Left lung (tissue), 10 donors: Measurements from ENCODE around the gene MYADM. TPM values are rescaled to one million over a fixed set of nuclear protein-coding genes. Genes with fewer than 3 reads are reported as not detected.
A peak's percentile ranks its signal among the peaks of the same experiment; 100 is the strongest.

Experiments
- ATAC-seq: fragments of 200-7000 bp; cut with Tn5 transposase; one replicate; pipeline ENCODE4 v1.9.1; 2020; ENCODE audit warnings: moderate library complexity
- DNase-seq, 4 donors: peaks; one replicate each; pipeline ENCODE4 v3.0.0-alpha.2; 2013 to 2020
- H3K27ac ChIP-seq, 2 donors: fragments of 200-600 bp; sonication (generic) in 1 of 2; one replicate each; pipeline versions ENCODE4 v1.5.0 to v1.8.0; 2020 to 2021
- H3K27me3 ChIP-seq, 2 donors: fragments of 200-600 bp; sonication (generic) in 1 of 2; one replicate each; pipeline versions ENCODE4 v1.5.0 to v1.8.0; 2020 to 2021
- H3K36me3 ChIP-seq, 2 donors: fragments of 200-600 bp; sonication (generic) in 1 of 2; one replicate each; pipeline versions ENCODE4 v1.5.0 to v1.8.0; 2020 to 2021
- H3K4me1 ChIP-seq, 2 donors: fragments of 200-600 bp; one replicate each; pipeline ENCODE4 v1.8.0; 2021
- H3K4me3 ChIP-seq, 2 donors: fragments of 200-600 bp; sonication (generic) in 1 of 2; one replicate each; pipeline versions ENCODE4 v1.5.0 to v1.8.0; 2020 to 2021; ENCODE audit warnings: mild to moderate bottlenecking in 1 of 2
- H3K9me3 ChIP-seq, 2 donors: fragments of 200-600 bp; sonication (generic) in 1 of 2; one replicate each; pipeline versions ENCODE4 v1.5.0 to v1.8.0; 2020 to 2021
- CTCF ChIP-seq, 2 donors: fragments of 200-600 bp; sonication (generic) in 1 of 2; IDR thresholded peaks; one replicate each; pipeline versions ENCODE4 v1.5.0 to v1.8.0; 2021; ENCODE audit warnings: antibody characterized with exemption in 2 of 2
- intact Hi-C, 2 donors: fragments of 100-400 bp; cut with DNase I; formaldehyde crosslinking; loops; one replicate each; pipeline versions ENCODE4 v1.11.2 to v1.14.2; 2022
- polyA plus RNA-seq, 6 donors: library from polyadenylated mRNA; unstranded; fragments of 120-200 nt; gene quantifications; one replicate each; pipeline ENCODE4 v1.2.1, GENCODE V29; 2013; ENCODE audit not compliant: insufficient read length in 6 of 6
- total RNA-seq, 2 donors: library from RNA; stranded (reverse); fragmentation: NEBNext Ultra II Directional; extraction: Animal tissue kit (Norgen Biotek cat#: 25700); gene quantifications; one replicate each; pipeline ENCODE4 v1.2.1, GENCODE V29; 2021
- donor health status: DM: no; HTN: yes; CAD: no.
- donor health status: DM: no; HTN: no; CAD: no.

MYADM gene
- total and polyA plus RNA-seq, 8 donors: 58.9 to 197 (median 102) TPM

- intact Hi-C loops: no loop called here
- Histone ChIP-seq H3K27me3 (no peaks in the 10 kb centered on the region), H3K36me3 (peaks cover 0 to 32% of the 10 kb centered on the region in 2 donors), H3K4me3 (no peak overlapping the region), H3K4me1 (peaks cover 3 to 74% of the 10 kb centered on the region in 2 donors), H3K9me3 (no peaks in the 10 kb centered on the region), H3K27ac (peak overlapping the region in 1 of 2 donors; percentile 72)
- DNase-seq (peak in 1 of 4 donors; percentile 82), ATAC-seq (no peak)
- no peak for TF ChIP-seq CTCF (IDR thresholded peaks at IDR 0.05)
These were observed 6.3 kb downstream of the MYADM start for GRCh38 chr19:53873773-53874605.

- H3K27me3 ChIP-seq: peaks cover 0 to 4% of the 10 kb centered on the region in 2 donors
- peaks cover 3 to 78% of the 10 kb centered on the region in 2 donors for H3K4me1 ChIP-seq
- peak overlapping the region in 1 of 2 donors; percentile 72 for H3K27ac ChIP-seq
- no peak for ATAC-seq
- no peaks in the 10 kb centered on the region for H3K9me3 ChIP-seq
- intact Hi-C loops: no loop called here
- no peak overlapping the region for H3K4me3 ChIP-seq
- TF ChIP-seq CTCF (IDR thresholded peaks at IDR 0.05): no peak
- H3K36me3 ChIP-seq: peaks cover 0 to 32% of the 10 kb centered on the region in 2 donors
- DNase-seq: no peak
These were observed 6.9 kb downstream of the MYADM start for GRCh38 chr19:53874606-53874990.

GRCh38 chr19:53875602-53876325, 8.1 kb downstream of the MYADM start:
- Histone ChIP-seq H3K4me1 (peaks cover 2 to 76% of the 10 kb centered on the region in 2 donors), H3K27me3 (peaks cover 3 to 10% of the 10 kb centered on the region in 2 donors), H3K36me3 (peaks cover 0 to 32% of the 10 kb centered on the region in 2 donors), H3K9me3 (no peaks in the 10 kb centered on the region), H3K4me3 (no peak overlapping the region), H3K27ac (peak overlapping the region in 1 of 2 donors; percentile 72)
- no peak for TF ChIP-seq CTCF (IDR thresholded peaks at IDR 0.05)
- intact Hi-C loops: no loop called here
- ATAC-seq (no peak), DNase-seq (no peak)

GRCh38 chr19:53876651-53877224, 9.1 kb downstream of the MYADM start:
- Histone ChIP-seq H3K4me3 (no peak overlapping the region), H3K9me3 (no peaks in the 10 kb centered on the region), H3K36me3 (peaks cover 0 to 32% of the 10 kb centered on the region in 2 donors), H3K27me3 (peaks cover 5 to 20% of the 10 kb centered on the region in 2 donors), H3K4me1 (peaks cover 1 to 74% of the 10 kb centered on the region in 2 donors), H3K27ac (no peak overlapping the region)
- no peak for TF ChIP-seq CTCF (IDR thresholded peaks at IDR 0.05)
- DNase-seq (no peak), ATAC-seq (no peak)
- intact Hi-C loops: no loop called here

GRCh38 chr19:53877361-53877766, 9.7 kb downstream of the MYADM start:
- Histone ChIP-seq H3K27me3 (peaks cover 12 to 26% of the 10 kb centered on the region in 2 donors), H3K4me3 (no peak overlapping the region), H3K4me1 (peaks cover 7 to 74% of the 10 kb centered on the region in 2 donors), H3K27ac (no peak overlapping the region), H3K9me3 (no peaks in the 10 kb centered on the region), H3K36me3 (peaks cover 0 to 32% of the 10 kb centered on the region in 2 donors)
- DNase-seq (no peak), ATAC-seq (no peak)
- intact Hi-C loops: no loop called here
- no peak for TF ChIP-seq CTCF (IDR thresholded peaks at IDR 0.05)
